H1 (cell line): ENCODE measurements around the gene ISL2. TPM values are rescaled to one million over a fixed set of nuclear protein-coding genes. Genes with fewer than 3 reads are reported as not detected.
A peak's percentile ranks its signal among the peaks of the same experiment; 100 is the strongest.

Experiments
- ATF3 ChIP-seq: IDR thresholded peaks from 2 replicates; pipeline ENCODE4 v1.6.1; 2011; ENCODE audit warnings: low read depth, mild to moderate bottlenecking, low read length; ENCODE audit not compliant: insufficient read depth
- BRCA1 ChIP-seq: IDR thresholded peaks from 2 replicates; pipeline ENCODE4 v1.6.1; 2012; ENCODE audit warnings: low read depth, low read length, improper control_type of control experiment
- CREB1 ChIP-seq: IDR thresholded peaks from 2 replicates; pipeline ENCODE4 v1.6.1; 2012; ENCODE audit warnings: inconsistent platforms
- EP300 ChIP-seq, 2 experiments: IDR thresholded peaks; 1 replicate in 1 of 2; 2 replicates in 1 of 2; pipeline ENCODE4 v1.6.1; 2011 to 2012; ENCODE audit warnings: low read depth in 2 of 2, low read length in 2 of 2, mild to moderate bottlenecking in 2 of 2, borderline replicate concordance in 1 of 2, inconsistent platforms in 1 of 2, moderate library complexity in 1 of 2
- GTF2F1 ChIP-seq: IDR thresholded peaks from 2 replicates; pipeline ENCODE4 v1.6.1; 2012; ENCODE audit warnings: low read depth, low read length, improper control_type of control experiment, borderline replicate concordance
- JUND ChIP-seq: IDR thresholded peaks from 2 replicates; pipeline ENCODE4 v1.6.1; 2011; ENCODE audit warnings: mild to moderate bottlenecking, improper control_type of control experiment, low read length
- SAP30 ChIP-seq: fragments of 300-600 bp; sonication (generic); IDR thresholded peaks from 2 replicates; pipeline ENCODE4 v1.7.1; 2012; ENCODE audit warnings: low read length, moderate library complexity, mild to moderate bottlenecking, inconsistent platforms; ENCODE audit not compliant: insufficient read depth, insufficient replicate concordance
- TEAD4 ChIP-seq: IDR thresholded peaks from 2 replicates; pipeline ENCODE4 v1.6.1; 2012; ENCODE audit warnings: low read depth, low read length, inconsistent platforms, mixed read lengths
- polyA plus RNA-seq, 7 experiments: library from polyadenylated mRNA; depleted of rRNA in 3 of 7; stranded (reverse) in 5 of 7; unstranded in 2 of 7; fragments of >200 nt in 5 of 7; fragments of 200-250 nt in 2 of 7; gene quantifications; 1 replicate in 5 of 7; 2 replicates in 1 of 7; 4 replicates in 1 of 7; pipeline versions ENCODE4 v1.2.1 to v1.2.3, GENCODE V29; 2011 to 2013; ENCODE audit warnings: missing spikeins in 2 of 7, mixed read lengths in 2 of 7
- total RNA-seq: library from RNA; stranded (reverse); fragmentation: NEBNext Ultra II Directional; extraction: Animal tissue kit (Norgen Biotek cat#: 25700); gene quantifications from 2 replicates; pipeline ENCODE4 v1.2.1, GENCODE V29; 2021
- TF ChIP-seq, protein P1 (sequence below), 3 experiments: IDR thresholded peaks; 1 replicate in 2 of 3; 2 replicates in 1 of 3; pipeline versions ENCODE4 v1.5.1 to v1.6.1; 2011; ENCODE audit warnings: low read length in 3 of 3, mild to moderate bottlenecking in 3 of 3, inconsistent platforms in 2 of 3, low read depth in 1 of 3, moderate library complexity in 1 of 3; ENCODE audit not compliant: insufficient read depth in 1 of 3; ENCODE audit errors: control extremely low read depth in 1 of 3

Gene ISL2
- total and polyA plus RNA-seq, 2 of the 8 experiments (the other 6 are each of a cell fraction or from before 2014, with no cell fraction given) = 0.32 to 0.99 TPM

DNA sequence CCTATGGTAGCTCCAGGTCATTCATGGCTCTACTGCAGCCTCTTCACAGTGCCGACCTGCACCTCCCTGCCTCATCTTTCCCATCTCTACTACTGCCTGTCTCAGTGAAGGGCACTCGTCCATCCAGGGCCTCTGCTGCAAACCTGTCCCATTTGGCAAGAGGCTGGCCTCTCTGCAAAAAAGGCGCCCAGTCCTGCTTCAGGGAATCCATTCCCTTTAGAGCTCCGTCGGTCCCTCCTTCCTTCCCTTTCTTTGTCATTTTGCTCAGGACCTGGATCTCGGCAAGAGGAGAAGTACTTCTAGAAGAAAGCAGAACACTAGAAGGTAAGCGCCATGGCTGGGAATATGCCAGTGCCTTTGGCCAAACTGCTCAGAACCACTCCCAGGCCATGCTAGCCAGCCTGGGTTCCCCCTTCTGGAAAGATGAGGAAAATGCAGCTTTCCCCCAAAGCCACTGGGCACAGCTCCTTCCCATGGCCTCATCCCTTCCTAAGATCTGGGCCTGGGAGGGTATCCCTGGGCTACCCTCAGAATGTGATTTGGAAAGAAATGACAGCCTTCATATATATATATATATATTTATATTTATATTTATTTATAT lies 6.4 kb upstream of the ISL2 start (continued):
- TF ChIP-seq EP300 (IDR thresholded peaks at IDR 0.05; ENCODE audit: borderline replicate concordance in 1 of 2, low read depth in 2 of 2, low read length in 2 of 2) (no peak), ATF3 (no peak), CREB1 (no peak), BRCA1 (no peak), SAP30 (no peak), TEAD4 (no peak), JUND (no peak), GTF2F1 (no peak)
- TF ChIP-seq, protein P1, sequence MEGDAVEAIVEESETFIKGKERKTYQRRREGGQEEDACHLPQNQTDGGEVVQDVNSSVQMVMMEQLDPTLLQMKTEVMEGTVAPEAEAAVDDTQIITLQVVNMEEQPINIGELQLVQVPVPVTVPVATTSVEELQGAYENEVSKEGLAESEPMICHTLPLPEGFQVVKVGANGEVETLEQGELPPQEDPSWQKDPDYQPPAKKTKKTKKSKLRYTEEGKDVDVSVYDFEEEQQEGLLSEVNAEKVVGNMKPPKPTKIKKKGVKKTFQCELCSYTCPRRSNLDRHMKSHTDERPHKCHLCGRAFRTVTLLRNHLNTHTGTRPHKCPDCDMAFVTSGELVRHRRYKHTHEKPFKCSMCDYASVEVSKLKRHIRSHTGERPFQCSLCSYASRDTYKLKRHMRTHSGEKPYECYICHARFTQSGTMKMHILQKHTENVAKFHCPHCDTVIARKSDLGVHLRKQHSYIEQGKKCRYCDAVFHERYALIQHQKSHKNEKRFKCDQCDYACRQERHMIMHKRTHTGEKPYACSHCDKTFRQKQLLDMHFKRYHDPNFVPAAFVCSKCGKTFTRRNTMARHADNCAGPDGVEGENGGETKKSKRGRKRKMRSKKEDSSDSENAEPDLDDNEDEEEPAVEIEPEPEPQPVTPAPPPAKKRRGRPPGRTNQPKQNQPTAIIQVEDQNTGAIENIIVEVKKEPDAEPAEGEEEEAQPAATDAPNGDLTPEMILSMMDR (IDR thresholded peaks at IDR 0.05; ENCODE audit: control extremely low read depth in 1 of 3, insufficient read depth in 1 of 3, low read depth in 1 of 3, low read length in 3 of 3) = peak; percentile 66 to 76 (median 72)
